ENCODE measurements around the gene IL27RA. TPM values are rescaled to one million over a fixed set of nuclear protein-coding genes. Genes with fewer than 3 reads are reported as not detected.

Gene IL27RA
- total and polyA plus RNA-seq, 2 of the 4 experiments (the other 2 are of a cell fraction), result 2.9 to 5.1 TPM

- WGBS, 2 experiments (ENCODE audit: extremely low coverage in 2 of 2, insufficient read length in 1 of 2), result no CpG with 5 or more reads among the region's 6 CpGs
- in situ Hi-C loops (cut with MboI; ENCODE audit: low sequenced_read_pairs) (no loop called here), dilution Hi-C loops (cut with HindIII; ENCODE audit: low sequenced_read_pairs, unreplicated experiment) (no loop called here)
Observed at GRCh38 chr19:14019100-14019499, 12.5 kb upstream of the IL27RA start.

More at GRCh38 chr19:14019100-14019499, 12.5 kb upstream of the IL27RA start:
- ChIA-PET CTCF (interaction anchor here (1.1 kb wide), 1 partner anchor 24 kb away, joined by 4 read pairs; no protein-coding TSS in a partner anchor), POLR2A (ENCODE audit: unreplicated experiment) (interaction anchor here (0.6 kb wide), 2 partner anchors 13 to 577 kb away, joined by 3 to 4 read pairs; partner anchors contain the start of gene RFX1)
- TF ChIP-seq MAZ (IDR thresholded peaks at IDR 0.05; ENCODE audit: borderline replicate concordance, low read depth, low read length), result no peak
- TF ChIP-seq MAFK (IDR thresholded peaks at IDR 0.05; ENCODE audit: low read depth, low read length), result no peak
- no peak for TF ChIP-seq SMC3 (IDR thresholded peaks at IDR 0.05; ENCODE audit: low read depth, low read length)
- no peak for TF ChIP-seq RFX5 (IDR thresholded peaks at IDR 0.05; ENCODE audit: low read depth, low read length)
- no peak for TF ChIP-seq POLR2A (IDR thresholded peaks at IDR 0.05; ENCODE audit: low read depth, low read length)
- TF ChIP-seq CEBPB (IDR thresholded peaks at IDR 0.05; ENCODE audit: low read depth, low read length), result no peak
- no peak for TF ChIP-seq ELK1 (IDR thresholded peaks at IDR 0.05; ENCODE audit: borderline replicate concordance, low read depth, low read length)
- TF ChIP-seq CTCF (conservative IDR thresholded peaks at IDR 0.05; ENCODE audit: low read depth, low read length), result no peak
- no peak for TF ChIP-seq MXI1 (IDR thresholded peaks at IDR 0.05; ENCODE audit: borderline replicate concordance, low read depth, low read length)
- no peak for TF ChIP-seq RAD21 (IDR thresholded peaks at IDR 0.05; ENCODE audit: low read length)
- no peak for TF ChIP-seq BHLHE40 (IDR thresholded peaks at IDR 0.05; ENCODE audit: low read depth, low read length)
- no peak for TF ChIP-seq FOS (IDR thresholded peaks at IDR 0.05; ENCODE audit: low read depth, low read length)
- TF ChIP-seq RCOR1 (IDR thresholded peaks at IDR 0.05; ENCODE audit: insufficient replicate concordance, low read length), result no peak
- no peak for TF ChIP-seq USF2 (IDR thresholded peaks at IDR 0.05; ENCODE audit: low read depth, low read length)
- TF ChIP-seq CHD1 (IDR thresholded peaks at IDR 0.05; ENCODE audit: low read depth, low read length), result no peak
- no peak overlapping the region for H3K9ac ChIP-seq (ENCODE audit: low read depth, low read length)
- no peak overlapping the region for H3K14ac ChIP-seq (replicated peaks; ENCODE audit: low read depth, low read length)
- H4K20me1 ChIP-seq (ENCODE audit: insufficient read depth, low read length), result no peaks in the 10 kb centered on the region
- H2BK5ac ChIP-seq (ENCODE audit: low read depth, low read length, poor library complexity, severe bottlenecking), result no peak overlapping the region
- no peak overlapping the region for H2BK15ac ChIP-seq (ENCODE audit: low read depth, low read length)
- H3K36me3 ChIP-seq (ENCODE audit: control insufficient read depth, insufficient read depth, low read length), result no peaks in the 10 kb centered on the region
- no peaks in the 10 kb centered on the region for H3K9me3 ChIP-seq (ENCODE audit: control insufficient read depth, insufficient read depth, low read length)
- H2BK120ac ChIP-seq (ENCODE audit: low read depth, low read length), result no peak overlapping the region
- H3K4me1 ChIP-seq (ENCODE audit: control insufficient read depth, insufficient read depth, low read length), result no peaks in the 10 kb centered on the region
- H3K9me1 ChIP-seq (ENCODE audit: insufficient read depth, low read length), result no peaks in the 10 kb centered on the region
- no peak overlapping the region for H2AFZ ChIP-seq (replicated peaks; ENCODE audit: low read length, poor library complexity)
- H3K56ac ChIP-seq (ENCODE audit: extremely low read depth, insufficient read depth, low read length), result no peak overlapping the region
- H4K5ac ChIP-seq (ENCODE audit: low read depth, low read length), result no peak overlapping the region
- intact Hi-C loops (cut with micrococcal nuclease), result no loop called here
- H2BK20ac ChIP-seq (ENCODE audit: low read depth, low read length), result no peak overlapping the region
- no TSS peak for BruUV-seq (replicated peaks)
- H2AK5ac ChIP-seq (ENCODE audit: low read depth, low read length), result no peak overlapping the region
- no peak overlapping the region for H3K4ac ChIP-seq (ENCODE audit: low read depth, low read length)
- H4K91ac ChIP-seq (ENCODE audit: insufficient read depth, low read depth, low read length), result no peak overlapping the region
- no peaks in the 10 kb centered on the region for H3K79me1 ChIP-seq (ENCODE audit: low read depth in 1 of 2, low read length in 2 of 2)
- no peak overlapping the region for H3K18ac ChIP-seq (ENCODE audit: low read depth, low read length)
- H4K8ac ChIP-seq (ENCODE audit: low read depth in 2 of 2, low read length in 2 of 2), result no peak overlapping the region
- no peak overlapping the region for H3K27ac ChIP-seq (ENCODE audit: insufficient read depth, low read length)
- ATAC-seq (ENCODE audit: low read depth) (no peak), DNase-seq (no peak)
- H3K23ac ChIP-seq (ENCODE audit: low read depth, low read length), result no peak overlapping the region
- H3K27me3 ChIP-seq (ENCODE audit: control insufficient read depth, insufficient read depth, low read length), result no peaks in the 10 kb centered on the region
- no peak overlapping the region for H2AK9ac ChIP-seq (replicated peaks; ENCODE audit: low read depth, low read length, poor library complexity)
- no peak overlapping the region for H3K4me2 ChIP-seq (ENCODE audit: low read depth, low read length)
- no peak overlapping the region for H3K4me3 ChIP-seq (ENCODE audit: insufficient read depth, low read depth, low read length)

All from IMR-90 (cell line).